ENCODE results near the gene HOXC4.
"Not testable (repeated sequence)": the region's sequence is repeated elsewhere in the genome, so short reads cannot be mapped to it uniquely, and the experiment has no call there.

The HOXC4 gene

DNA sequence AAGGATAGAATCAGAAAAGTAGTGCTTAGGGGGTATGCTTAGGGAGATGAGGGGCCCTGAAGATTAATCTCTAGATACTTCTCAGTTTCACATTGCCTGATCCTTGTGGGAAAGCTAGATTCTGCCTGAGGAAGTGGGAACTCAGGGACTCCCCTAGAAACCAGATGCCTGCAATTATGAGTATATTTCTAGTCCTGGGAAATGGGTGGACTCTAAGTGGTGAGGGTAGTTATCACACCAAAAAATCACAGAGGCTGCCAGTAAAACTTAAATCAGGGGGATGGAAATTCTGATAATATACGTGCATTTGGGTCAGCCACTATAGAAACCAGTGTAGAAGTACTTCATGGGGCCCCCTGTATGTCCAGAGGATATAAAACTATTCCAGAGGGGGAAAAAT is 18.3 kb downstream of the HOXC4 start:
- H3K9ac ChIP-seq, result no peak overlapping the region
- H3K79me2 ChIP-seq, result no peaks in the 10 kb centered on the region
- no peak overlapping the region for H2AFZ ChIP-seq
- H3K4me3 ChIP-seq (ENCODE audit: low read depth, low read length), result no peak overlapping the region
- H3K4me2 ChIP-seq (ENCODE audit: low read length), result no peak overlapping the region
- H3K27me3 ChIP-seq (ENCODE audit: control insufficient read depth, insufficient read depth, low read length), result no peaks in the 10 kb centered on the region
- no peak overlapping the region for H3K27ac ChIP-seq
- TF ChIP-seq, protein P1, sequence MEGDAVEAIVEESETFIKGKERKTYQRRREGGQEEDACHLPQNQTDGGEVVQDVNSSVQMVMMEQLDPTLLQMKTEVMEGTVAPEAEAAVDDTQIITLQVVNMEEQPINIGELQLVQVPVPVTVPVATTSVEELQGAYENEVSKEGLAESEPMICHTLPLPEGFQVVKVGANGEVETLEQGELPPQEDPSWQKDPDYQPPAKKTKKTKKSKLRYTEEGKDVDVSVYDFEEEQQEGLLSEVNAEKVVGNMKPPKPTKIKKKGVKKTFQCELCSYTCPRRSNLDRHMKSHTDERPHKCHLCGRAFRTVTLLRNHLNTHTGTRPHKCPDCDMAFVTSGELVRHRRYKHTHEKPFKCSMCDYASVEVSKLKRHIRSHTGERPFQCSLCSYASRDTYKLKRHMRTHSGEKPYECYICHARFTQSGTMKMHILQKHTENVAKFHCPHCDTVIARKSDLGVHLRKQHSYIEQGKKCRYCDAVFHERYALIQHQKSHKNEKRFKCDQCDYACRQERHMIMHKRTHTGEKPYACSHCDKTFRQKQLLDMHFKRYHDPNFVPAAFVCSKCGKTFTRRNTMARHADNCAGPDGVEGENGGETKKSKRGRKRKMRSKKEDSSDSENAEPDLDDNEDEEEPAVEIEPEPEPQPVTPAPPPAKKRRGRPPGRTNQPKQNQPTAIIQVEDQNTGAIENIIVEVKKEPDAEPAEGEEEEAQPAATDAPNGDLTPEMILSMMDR (IDR thresholded peaks at IDR 0.05), result no peak
- no peaks in the 10 kb centered on the region for H3K9me3 ChIP-seq (ENCODE audit: control insufficient read depth, low read length)
- H3K36me3 ChIP-seq (ENCODE audit: control insufficient read depth, insufficient read depth, low read length), result no peaks in the 10 kb centered on the region
- H3K4me1 ChIP-seq, result no peaks in the 10 kb centered on the region

DNA sequence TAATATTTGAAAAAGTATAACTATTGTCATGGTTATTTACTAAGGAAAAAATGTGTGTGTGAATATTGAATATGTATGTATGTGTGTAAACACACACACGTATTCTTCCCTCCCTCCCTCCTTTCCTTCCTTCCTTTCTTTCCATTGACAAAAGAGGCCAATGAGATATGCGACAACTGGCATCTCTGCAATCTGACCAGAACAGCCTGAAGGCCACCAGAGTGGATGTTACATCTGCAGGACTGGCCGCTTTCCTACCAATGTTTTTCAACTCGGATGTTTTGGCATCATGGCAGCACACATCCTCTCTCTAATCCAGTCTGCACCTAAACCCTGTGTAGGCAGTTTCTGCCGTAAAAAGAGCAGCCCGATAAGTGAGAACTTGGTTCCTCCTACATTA is 20.7 kb downstream of the HOXC4 start:
- no peaks in the 10 kb centered on the region for H3K9me3 ChIP-seq (ENCODE audit: control insufficient read depth, low read length)
- no peak overlapping the region for H3K27ac ChIP-seq
- H2AFZ ChIP-seq, result no peak overlapping the region
- no peaks in the 10 kb centered on the region for H3K79me2 ChIP-seq
- no peak overlapping the region for H3K4me2 ChIP-seq (ENCODE audit: low read length)
- H3K27me3 ChIP-seq (ENCODE audit: control insufficient read depth, insufficient read depth, low read length), result no peaks in the 10 kb centered on the region
- TF ChIP-seq, protein P1 (IDR thresholded peaks at IDR 0.05), result no peak
- H3K4me3 ChIP-seq (ENCODE audit: low read depth, low read length), result no peak overlapping the region
- H3K9ac ChIP-seq, result no peak overlapping the region
- H3K4me1 ChIP-seq, result no peaks in the 10 kb centered on the region
- H3K36me3 ChIP-seq (ENCODE audit: control insufficient read depth, insufficient read depth, low read length), result no peaks in the 10 kb centered on the region

DNA sequence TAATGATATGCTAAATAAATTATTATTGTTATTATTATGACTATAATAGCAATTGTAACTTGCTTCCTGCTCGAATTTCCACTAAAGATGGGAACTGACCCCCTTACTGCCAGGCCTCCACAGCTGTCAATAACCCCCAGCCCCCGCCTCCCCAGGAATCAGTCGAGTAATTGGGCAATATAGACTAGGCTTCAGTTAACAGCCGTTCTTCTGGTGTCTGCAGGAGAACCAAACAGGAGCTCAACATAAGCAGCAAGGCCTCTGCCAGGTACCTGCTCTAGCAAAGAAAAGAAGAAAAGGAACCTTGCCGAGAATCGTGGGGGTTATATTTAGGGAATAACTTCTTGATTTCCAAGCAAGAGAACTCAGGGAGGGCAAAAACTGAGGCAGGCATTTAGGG is 21.8 kb downstream of the HOXC4 start:
- H3K79me2 ChIP-seq, result no peaks in the 10 kb centered on the region
- H3K4me2 ChIP-seq (ENCODE audit: low read length), result no peak overlapping the region
- TF ChIP-seq, protein P1 (IDR thresholded peaks at IDR 0.05), result no peak
- no peaks in the 10 kb centered on the region for H3K27me3 ChIP-seq (ENCODE audit: control insufficient read depth, insufficient read depth, low read length)
- no peak overlapping the region for H3K27ac ChIP-seq
- no peak overlapping the region for H3K4me3 ChIP-seq (ENCODE audit: low read depth, low read length)
- H3K9ac ChIP-seq, result no peak overlapping the region
- H3K36me3 ChIP-seq (ENCODE audit: control insufficient read depth, insufficient read depth, low read length), result no peaks in the 10 kb centered on the region
- no peaks in the 10 kb centered on the region for H3K4me1 ChIP-seq
- no peak overlapping the region for H2AFZ ChIP-seq
- H3K9me3 ChIP-seq (ENCODE audit: control insufficient read depth, low read length), result no peaks in the 10 kb centered on the region

DNA sequence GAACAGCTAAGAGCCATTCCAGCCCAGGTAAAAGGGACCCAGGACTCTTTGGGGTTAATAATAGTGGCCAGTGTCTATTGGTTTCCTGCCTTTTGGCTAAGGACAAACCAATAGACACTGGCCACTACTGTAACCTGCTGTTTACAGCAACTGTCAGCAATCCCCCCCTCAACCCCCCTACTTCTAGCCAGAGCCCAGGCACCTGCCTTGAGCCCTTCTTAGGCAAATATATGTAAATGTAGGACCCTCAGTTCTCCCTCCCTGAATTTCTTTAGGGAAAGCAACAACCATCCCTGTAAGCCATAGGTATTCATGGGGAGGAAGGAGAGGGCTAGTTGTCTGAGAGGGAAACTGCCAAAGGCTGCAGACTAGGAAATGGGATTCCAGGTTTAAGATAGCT is 22.3 kb downstream of the HOXC4 start:
- Histone ChIP-seq H3K79me2 (no peaks in the 10 kb centered on the region), H3K36me3 (ENCODE audit: control insufficient read depth, insufficient read depth, low read length) (no peaks in the 10 kb centered on the region), H3K4me2 (ENCODE audit: low read length) (no peak overlapping the region), H3K27ac (no peak overlapping the region), H3K27me3 (ENCODE audit: control insufficient read depth, insufficient read depth, low read length) (no peaks in the 10 kb centered on the region), H3K4me1 (no peaks in the 10 kb centered on the region), H3K9me3 (ENCODE audit: control insufficient read depth, low read length) (no peaks in the 10 kb centered on the region), H3K4me3 (ENCODE audit: low read depth, low read length) (no peak overlapping the region), H3K9ac (no peak overlapping the region), H2AFZ (no peak overlapping the region)
- TF ChIP-seq, protein P1 (IDR thresholded peaks at IDR 0.05), result no peak

DNA sequence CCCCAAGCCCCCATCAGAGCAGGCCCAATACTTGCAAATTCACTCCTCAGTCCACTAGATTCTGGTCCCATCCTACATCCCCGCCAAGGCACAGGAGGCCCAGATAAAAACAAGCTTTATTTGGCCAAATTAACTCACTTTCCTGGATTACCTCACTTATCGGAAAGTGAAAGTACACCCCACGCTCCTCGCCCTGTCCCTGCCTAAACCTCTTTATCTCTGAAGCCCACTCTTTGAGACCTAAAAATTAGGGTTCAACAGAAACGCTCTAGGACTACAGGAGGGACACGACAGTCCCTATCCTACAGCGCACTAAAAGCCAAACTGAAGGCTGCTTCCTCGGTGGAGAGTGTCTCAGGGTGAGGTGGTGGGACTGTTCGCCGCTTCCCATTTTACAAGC is 24.2 kb downstream of the HOXC4 start:
- not testable (repeated sequence) for H3K9ac ChIP-seq; H2AFZ ChIP-seq; H3K4me1 ChIP-seq; H3K4me2 ChIP-seq (ENCODE audit: low read length); H3K79me2 ChIP-seq; H3K27me3 ChIP-seq (ENCODE audit: control insufficient read depth, insufficient read depth, low read length); H3K27ac ChIP-seq; H3K9me3 ChIP-seq (ENCODE audit: control insufficient read depth, low read length); H3K36me3 ChIP-seq (ENCODE audit: control insufficient read depth, insufficient read depth, low read length); H3K4me3 ChIP-seq (ENCODE audit: low read depth, low read length)

DNA sequence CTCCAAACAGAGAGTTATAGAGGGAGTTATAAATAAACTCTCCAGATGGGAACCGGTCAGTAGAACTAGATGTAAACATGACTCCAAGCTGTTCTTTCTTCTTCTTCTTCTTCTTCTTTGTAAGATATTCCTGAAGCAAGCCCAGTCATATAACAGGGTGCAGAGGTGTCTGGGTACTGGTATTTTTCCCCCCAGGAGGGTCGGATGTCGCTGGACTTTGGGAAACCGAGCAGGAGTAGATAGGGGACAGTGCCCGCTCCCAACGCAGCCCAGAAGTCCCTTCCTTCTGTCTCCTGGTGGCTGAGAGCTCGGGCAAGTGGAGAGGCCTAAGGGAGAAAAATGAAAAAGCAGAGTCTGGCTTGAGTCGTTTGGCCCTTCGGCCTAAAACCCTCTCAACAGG is 25.5 kb downstream of the HOXC4 start:
- not testable (repeated sequence) for H3K27me3 ChIP-seq (ENCODE audit: control insufficient read depth, insufficient read depth, low read length)

DNA sequence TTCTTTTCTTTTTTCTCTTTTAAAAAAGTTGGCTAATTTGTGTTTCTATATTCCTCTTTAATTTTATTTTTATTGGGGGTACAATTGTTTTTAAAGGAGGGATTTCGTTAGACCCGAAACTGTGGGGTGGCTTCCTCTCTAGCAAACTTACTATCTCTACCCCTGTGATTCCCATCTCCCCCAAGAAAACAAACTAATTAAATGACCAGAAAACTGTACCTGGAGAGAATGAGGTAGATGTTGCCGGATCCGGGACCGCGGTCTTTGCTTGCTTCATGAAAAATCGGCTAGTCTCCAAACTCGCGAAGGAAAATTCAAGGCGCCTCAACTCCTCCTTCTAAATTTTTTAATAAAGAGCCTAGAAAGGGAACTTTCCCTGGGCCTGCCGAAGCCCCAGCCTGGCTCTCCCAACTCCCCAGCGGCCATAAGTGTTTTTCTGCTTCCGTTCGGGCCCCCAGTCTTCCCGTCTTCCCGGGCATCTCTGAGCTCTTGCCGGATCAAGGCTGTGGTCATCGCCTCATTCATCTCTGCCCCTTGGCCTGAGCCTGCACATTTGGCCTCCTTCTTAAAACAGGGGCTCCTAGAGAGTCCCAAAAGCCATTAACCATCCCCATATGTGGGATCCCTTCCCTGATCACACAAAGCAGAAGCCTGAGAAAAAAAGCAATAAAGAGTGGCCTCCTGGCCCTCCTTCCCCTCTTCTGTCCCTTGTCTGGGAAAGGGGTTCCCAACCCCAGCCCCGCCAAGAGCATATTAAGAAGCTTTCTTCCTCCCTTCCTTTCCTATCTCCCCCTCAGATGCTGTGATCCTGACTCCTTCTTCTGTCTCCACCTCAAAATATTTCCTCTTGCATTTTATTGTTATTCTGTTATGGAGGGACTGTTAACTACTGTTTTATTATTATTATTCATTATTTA is 26.6 kb downstream of the HOXC4 start:
- H3K4me3 ChIP-seq (ENCODE audit: low read depth, low read length); H3K27me3 ChIP-seq (ENCODE audit: control insufficient read depth, insufficient read depth, low read length); H3K9me3 ChIP-seq (ENCODE audit: control insufficient read depth, low read length); H3K9ac ChIP-seq; H3K4me2 ChIP-seq (ENCODE audit: low read length); H3K4me1 ChIP-seq; H3K79me2 ChIP-seq; H3K27ac ChIP-seq; H3K36me3 ChIP-seq (ENCODE audit: control insufficient read depth, insufficient read depth, low read length); H2AFZ ChIP-seq: not testable (repeated sequence)

More for the DNA sequence above, 25.5 kb downstream of the HOXC4 start:
- not testable (repeated sequence) for H3K4me3 ChIP-seq (ENCODE audit: low read depth, low read length); H2AFZ ChIP-seq; H3K79me2 ChIP-seq; H3K9ac ChIP-seq; H3K9me3 ChIP-seq (ENCODE audit: control insufficient read depth, low read length); H3K27ac ChIP-seq; H3K4me2 ChIP-seq (ENCODE audit: low read length); H3K36me3 ChIP-seq (ENCODE audit: control insufficient read depth, insufficient read depth, low read length); H3K4me1 ChIP-seq

DNA sequence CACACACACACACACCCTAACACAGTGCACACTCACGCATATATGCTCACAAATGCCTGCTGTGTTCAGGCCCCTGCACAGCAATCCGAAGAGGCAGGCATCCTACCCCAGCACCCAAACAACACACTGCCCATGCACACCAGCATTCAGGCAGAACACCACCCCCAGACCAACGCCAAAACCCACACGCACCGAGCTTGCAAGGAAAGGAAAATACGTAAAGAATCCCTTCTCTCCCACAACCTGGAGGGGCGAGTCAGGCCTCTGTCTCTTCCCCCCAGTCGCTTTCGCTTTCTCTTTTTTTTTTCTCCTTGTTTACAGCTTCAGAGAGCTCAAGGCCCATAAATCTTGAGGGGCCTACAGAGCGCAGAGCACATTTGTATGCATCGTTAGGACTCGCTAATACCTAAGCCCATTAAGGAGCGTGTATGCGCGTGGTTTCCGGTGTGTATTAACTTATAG is 27.4 kb downstream of the HOXC4 start:
- H3K9me3 ChIP-seq (ENCODE audit: control insufficient read depth, low read length); H3K79me2 ChIP-seq; H3K4me3 ChIP-seq (ENCODE audit: low read depth, low read length); H3K9ac ChIP-seq; H3K27me3 ChIP-seq (ENCODE audit: control insufficient read depth, insufficient read depth, low read length); H3K36me3 ChIP-seq (ENCODE audit: control insufficient read depth, insufficient read depth, low read length); H3K27ac ChIP-seq; H3K4me2 ChIP-seq (ENCODE audit: low read length); H2AFZ ChIP-seq; H3K4me1 ChIP-seq: not testable (repeated sequence)

Measured in parathyroid adenoma (tissue), 2 donors.